Measurements from ENCODE around the gene HEPACAM2.

HEPACAM2 gene

DNA sequence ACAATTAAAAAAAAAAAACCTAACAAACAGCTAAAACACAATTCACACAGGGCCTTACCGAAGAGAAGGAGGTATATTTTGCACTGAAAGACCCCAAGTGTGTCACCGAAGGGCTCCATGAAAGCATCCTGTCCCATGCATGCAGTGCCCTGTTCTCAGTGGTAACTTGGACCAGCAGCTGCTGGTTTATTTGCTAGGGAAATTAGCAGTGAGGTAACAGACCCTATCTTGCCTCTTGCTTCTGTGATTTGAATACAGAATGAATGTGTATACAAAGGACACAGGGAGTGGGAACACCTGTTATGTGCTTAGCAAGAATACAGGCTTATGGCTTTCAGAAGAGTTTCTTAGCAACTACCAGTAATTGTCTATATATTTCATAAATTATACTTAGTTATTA, at the start of gene HEPACAM2:
Gene HEPACAM2, minus strand, starts transcription at position 160 of the 400 bp plus-strand sequence.
- DNase-seq (ENCODE audit: low spot score) = no peak

DNA sequence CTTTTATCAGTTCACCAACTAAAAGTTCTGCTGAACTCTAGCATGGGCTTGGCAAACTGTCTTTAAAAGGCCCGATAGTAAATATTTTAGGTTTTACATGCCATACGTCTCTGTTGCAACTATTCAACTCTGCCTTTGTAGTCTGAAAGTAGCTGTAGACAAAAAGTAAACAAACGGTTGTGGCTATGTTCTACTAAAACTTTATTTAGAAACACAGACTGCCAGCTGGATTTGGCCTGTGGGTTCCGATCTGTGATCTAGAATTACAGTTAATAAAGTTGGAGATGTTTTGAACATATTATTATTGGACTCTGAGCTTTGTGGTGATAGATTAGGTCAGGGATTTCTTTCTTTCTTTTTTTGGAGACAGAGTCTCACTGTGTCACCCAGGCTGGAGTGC, 39.0 kb upstream of the HEPACAM2 start:
- no peak for DNase-seq (ENCODE audit: low spot score)

DNA sequence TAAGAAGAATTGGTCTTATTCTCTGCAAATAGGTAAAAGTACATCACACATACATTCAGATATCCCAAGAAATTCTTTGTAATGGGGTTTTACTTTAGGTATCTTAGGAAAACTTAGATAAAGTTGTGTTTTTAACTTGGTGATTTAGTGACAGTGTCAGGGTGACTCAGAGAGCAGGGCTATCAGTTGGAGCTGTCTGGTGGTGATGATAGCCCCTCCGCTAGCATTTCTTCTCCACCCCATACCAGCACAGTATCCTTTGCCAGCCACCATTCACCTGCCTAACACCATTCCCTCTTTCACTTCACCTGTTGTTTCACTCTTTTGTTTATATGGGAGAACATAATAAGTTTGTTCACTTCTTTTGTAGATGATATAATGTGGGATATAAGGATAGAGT, 36.3 kb upstream of the HEPACAM2 start:
- DNase-seq (ENCODE audit: low spot score) = no peak

DNA sequence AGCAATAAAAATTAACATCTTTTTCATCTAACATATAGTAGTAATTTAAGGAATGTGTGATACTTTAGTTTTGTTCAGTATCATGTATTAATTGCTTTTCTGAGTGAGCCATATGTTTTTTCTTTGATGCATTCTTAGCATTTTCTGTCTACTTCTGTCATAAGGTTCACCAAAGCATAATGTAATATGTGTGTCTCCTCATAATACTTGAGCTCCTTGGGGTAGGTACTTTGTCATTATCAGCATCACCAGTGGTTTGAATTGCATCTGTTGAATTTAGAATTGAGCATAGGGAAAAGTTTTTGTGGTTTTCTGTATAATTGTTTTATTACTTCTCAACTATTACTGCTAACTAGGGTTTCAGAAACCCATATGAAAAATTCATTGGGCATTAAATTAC, 32.4 kb upstream of the HEPACAM2 start:
- DNase-seq (ENCODE audit: low spot score) = no peak

DNA sequence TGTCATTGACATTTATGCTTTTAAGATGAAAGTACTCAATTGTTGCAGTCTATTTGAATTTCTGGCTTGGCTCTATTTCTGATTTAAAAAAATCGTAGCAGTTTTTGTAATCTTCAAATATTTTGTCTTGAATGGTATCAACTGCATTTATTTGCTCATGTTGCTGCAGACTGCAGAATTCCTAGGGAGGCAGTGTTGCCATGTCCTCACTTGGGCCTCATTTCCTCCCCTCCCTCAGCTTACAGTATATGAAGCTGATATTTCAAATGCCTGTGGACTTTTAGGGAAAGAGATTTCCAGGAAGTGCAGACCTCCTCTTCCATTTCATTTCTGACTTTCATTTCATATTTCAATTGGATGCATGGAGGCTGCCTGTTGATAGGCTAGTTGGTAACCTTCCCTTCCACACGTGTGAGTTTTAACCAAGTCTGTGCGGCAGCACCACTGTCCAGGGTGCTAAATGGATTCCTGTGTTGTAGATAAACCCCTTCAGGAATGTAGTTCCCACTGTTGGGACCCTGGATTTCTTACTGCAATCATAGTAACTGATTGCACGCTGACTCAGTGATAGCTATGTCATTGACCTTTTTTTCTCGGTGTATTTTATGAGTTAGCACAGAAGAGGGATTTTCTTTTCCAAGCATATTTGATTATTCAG, 23.4 kb upstream of the HEPACAM2 start:
- DNase-seq (ENCODE audit: low spot score) = peak; percentile 14

DNA sequence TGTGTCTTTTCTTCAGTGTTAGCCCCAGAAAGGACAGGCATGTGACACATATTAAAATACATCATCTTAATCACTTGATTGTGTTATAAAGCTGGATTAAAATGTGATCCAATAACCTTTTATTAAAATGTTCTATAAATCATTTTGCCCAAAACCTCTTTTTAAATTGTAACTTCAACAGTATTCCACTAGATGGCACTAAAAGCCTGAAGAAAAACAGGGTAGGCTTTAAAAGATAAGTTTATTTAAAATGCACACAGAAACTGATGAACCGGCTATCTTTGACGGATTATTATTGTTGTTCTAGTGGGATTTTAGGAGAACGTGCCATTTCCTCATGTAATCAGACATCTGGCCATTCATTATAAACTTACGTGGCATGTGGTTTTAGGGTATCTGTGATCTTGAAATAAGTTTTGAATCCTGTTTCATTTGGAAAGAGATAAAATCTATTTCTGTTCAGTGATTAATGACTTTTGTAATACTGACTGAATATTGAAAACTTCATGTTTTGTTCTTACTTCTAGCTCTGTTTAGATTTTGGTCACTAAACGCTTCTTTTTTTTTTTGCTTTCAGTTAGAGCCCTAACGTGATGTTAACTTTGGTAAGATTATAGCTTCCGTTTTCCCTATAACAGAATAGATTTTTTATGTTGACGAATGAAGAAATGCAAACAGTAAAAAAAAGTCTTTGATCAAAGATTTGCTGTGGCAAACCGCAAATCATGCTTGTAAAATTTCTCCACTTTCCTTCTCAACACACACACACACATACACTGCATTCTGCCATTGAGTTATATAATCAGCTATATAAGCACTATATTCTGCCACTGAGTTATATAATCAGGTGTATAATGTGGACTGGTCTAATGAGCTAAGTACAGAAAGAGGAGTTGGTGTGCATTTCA, 19.5 kb upstream of the HEPACAM2 start:
- DNase-seq (ENCODE audit: low spot score) = no peak

DNA sequence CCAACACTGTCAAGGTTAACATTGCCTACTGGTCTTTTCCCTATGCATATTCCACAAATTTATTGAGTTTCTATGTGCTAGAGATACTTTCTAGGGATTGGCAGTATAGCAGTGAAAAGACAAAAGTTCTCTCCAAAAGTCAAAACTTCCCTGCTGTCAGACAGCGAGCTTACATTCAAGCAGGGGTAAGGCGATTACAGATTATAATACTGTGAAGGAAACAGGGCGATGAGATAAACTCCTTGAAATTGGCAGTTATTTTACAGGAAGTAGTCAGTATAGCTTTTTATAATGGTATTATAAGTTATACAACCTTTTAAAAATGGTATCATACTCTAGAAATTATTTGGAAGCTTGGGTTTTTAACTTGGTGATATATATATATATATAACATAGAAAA, 15.8 kb upstream of the HEPACAM2 start:
- DNase-seq (ENCODE audit: low spot score) = no peak

DNA sequence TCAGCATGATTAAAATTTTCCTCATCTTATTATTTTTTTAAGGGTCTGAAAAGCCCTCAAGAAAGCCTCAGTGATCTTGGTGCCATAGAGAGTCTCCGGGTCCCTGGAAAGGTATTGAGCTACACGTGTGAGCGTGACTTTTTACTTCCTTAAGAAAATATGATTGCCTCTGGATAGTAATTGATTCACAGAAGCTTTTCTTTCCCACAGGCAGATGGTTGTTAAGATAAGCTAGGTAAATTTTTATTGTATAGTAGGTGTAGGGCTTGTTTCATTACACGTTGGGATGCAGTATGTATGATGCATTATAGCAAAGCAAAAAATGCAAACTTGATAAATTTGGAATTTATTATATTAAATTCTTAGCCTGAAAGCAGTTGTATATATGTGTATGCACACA, 13.6 kb upstream of the HEPACAM2 start:
- DNase-seq (ENCODE audit: low spot score) = no peak

DNA sequence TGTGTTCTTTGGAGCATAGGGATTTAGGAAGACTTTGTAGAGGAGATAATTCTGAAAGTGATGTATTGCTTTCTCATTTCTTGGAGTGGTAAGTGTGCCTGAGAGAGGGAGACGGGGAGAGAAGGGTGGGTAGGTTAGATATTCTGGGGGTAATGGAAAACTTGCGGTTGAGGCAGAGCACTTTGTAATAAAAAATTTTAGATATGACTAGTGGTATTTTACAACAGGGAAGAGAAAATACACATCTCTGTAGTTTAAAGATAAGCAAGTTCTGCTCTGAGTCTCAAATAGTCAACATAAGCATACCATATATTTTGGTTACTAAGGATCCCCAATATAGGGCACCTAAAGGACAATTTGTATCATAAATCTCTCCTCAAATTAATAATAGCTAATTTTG, 12.5 kb upstream of the HEPACAM2 start:
- no peak for DNase-seq (ENCODE audit: low spot score)

DNA sequence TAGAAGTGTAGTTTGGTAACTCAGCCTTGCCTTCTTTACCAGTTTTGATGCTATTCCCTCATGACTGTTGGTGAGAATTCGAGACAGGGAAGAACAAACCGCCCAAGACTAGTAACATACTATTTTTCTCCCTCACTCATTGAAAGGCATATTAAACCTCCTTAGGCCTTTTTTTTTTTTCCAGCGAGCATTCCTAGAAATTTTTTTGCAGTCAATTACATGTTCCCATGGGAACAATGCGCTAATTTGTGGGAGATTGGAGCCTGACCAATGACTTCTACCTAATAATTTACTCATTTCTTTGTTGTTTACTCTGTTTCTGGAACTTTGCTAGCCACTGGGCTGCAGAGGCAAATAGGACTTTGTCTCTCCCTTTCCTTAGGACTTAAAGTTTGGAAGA, 11.9 kb upstream of the HEPACAM2 start:
- DNase-seq (ENCODE audit: low spot score) = no peak

DNA sequence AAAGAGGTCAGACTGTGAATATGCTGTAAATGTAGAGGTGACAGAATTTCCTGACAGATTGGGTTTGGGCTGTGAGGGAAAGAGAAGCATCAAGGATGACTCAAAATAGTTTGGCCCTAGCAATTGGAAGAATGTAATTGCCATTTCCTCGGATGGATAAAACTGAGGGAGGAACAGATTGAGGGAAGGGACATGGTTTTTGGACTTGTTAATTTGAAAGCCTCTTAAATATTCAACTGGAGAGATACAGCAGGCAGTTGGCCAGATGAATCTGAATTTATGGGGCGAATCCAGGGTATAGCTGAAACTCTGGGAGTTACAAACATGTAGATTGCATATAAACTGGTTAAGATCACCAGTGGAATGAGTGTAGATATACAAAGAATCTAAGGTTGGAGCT, 9.3 kb upstream of the HEPACAM2 start:
- no peak for DNase-seq (ENCODE audit: low spot score)

DNA sequence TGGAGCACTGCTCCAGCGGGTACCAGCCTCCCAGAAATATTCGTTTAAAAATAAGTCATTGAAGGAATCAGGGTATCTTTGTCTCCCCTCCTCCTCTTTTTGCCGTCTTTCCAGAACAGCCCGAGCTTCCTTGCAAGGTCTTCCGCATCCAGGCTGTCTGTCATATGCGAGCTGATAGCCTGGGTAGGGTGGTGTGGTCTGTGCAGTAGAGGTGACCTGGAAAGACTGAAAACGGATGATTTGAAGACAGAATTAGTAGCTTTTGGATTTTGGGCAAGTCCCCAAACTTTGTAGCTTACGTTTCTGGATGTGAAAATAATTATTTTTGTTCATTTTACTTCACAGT, 6.4 kb upstream of the HEPACAM2 start:
- DNase-seq (ENCODE audit: low spot score) = no peak

DNA sequence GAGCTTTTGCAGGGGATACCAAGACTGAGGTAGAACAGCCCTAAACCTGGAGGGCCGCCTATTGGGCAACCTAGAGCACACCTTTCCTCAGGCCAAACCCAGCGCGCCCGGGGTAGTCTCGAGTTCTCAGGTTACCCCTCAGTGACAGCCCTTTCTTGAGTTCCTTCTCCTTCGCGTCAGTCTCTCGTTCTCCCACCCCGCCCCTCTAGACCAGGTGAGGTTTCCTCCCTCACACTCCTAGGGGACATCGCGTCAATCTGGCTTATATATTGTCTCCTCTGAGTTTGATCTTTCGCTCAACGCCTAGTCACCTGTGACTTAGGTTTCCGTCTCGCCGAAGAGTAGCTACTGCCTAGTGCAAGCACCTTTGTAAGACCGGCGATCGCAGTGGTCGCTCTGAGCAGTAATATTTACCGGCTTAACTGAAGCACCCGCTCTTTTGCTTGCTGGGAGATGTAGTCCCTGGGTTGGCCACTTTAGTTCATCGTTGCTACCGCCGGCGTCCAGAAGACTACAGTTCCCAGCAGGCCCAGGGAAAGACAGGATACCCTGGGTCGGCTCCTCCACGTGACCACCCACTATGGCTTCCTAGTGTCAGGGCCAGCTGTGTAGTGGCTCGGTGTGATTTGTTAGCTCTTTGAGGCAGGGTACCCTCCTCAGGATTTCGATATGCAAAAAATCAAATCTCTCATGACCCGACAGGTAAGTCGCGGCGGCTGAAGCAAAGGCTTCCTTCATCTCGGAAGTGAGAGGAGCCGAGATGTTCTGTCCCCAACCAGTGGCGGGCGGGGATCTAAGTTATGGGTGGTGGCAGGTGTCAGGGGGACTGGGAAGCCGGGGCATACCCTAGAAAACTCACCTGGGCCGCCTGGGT, 5.8 kb upstream of the HEPACAM2 start, which contains the start of gene VPS50:
Gene VPS50, plus strand, starts transcription at position 568 of the 874 bp plus-strand sequence. Its CDS starts 102 bp downstream, at position 670.
- peak; percentile 94 for DNase-seq (ENCODE audit: low spot score)

DNA sequence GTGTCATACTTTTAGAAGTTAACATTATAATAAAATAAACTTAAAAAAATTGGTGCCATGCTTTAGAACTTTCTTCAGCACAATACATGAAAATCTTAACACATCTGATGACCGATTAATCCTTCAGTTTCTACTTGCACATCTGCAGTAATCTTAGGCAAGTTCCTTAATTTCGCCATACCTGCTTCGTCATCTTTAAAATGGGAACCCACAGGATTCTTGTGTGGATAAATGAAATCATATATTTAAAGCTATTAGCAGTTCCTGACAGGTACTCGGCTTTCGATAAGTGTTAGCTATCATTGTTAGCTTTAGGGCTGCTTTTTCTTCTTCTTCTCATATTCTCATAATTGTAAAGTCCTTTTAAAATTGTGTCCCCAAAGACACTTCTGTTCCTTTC, 5.0 kb upstream of the HEPACAM2 start:
- DNase-seq (ENCODE audit: low spot score) = no peak

DNA sequence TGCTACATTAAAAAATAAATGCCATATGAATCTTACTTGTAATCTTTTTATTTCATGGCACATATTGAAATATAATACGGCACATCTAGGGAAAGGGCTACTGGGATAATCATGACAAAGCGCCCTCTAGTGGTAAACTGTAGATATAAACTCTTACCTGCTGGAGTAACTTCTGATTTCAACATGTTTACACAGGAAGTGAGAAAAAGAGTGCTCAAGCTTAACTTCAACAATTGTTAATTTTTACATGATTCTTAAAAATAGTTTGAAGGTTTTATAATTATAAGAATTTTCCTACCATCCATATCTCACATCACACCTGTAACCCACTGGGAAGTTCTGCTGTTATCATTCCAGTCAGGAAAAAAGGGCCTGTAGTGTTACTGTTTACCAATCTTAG, 2.0 kb upstream of the HEPACAM2 start:
- DNase-seq (ENCODE audit: low spot score) = peak; percentile 46

DNA sequence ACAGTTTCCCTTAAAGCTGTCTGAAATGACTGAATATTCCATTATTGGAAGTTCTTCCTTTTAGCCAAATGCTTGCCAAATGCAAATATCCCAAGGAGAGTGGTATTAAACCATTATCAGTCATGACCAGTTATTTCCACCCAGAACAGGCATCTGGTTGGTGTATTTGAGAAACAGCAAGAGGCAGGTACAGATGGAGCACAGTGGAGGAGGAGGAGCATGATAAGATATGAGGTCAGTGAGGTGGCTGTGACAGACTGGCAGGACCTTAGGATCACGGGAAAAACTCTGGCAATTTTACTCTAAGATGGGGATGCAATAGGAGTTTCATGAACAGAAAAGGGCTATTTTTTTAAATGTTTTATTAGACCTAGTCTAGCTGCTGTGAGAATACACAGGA, 6.4 kb downstream of the HEPACAM2 start:
- DNase-seq (ENCODE audit: low spot score) = no peak

DNA sequence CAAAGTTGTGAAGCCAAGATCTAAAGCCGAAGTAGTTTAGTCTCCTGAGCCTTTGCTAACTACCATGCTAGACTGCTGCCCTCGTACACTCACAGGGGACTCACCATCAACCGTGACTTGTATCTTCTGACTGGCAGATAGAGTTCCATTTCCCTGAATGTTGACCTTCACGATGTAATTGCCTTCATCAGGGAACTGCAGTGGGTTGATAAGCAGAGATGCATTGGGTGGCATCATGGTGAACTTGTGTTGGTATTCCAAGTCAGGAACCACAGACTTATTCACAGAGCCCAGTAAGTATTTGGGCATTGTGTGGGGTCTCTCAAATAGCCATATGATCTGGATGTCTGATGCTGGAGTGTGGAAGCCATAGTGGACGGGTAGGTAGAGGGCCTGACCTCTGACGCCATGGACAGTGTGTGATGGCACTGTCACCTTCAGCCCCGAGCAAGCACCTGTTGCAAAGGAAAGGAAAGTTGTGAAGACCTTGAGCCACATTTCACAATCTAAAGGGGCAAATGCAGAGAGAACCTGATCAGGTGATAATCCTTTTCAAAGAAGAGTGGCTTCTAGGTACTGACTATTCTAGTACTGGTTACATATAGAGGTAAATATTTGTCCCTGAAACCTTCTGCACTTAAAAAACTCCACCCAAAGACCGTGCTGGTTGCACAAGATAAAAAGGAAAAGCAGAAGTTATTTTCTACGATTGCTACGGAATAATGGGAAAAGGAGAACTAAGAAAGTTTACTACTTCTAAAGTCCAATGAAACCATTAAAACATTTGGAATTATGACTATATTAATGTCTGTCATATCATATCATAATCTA, 7.1 kb downstream of the HEPACAM2 start:
- DNase-seq (ENCODE audit: low spot score) = no peak

DNA sequence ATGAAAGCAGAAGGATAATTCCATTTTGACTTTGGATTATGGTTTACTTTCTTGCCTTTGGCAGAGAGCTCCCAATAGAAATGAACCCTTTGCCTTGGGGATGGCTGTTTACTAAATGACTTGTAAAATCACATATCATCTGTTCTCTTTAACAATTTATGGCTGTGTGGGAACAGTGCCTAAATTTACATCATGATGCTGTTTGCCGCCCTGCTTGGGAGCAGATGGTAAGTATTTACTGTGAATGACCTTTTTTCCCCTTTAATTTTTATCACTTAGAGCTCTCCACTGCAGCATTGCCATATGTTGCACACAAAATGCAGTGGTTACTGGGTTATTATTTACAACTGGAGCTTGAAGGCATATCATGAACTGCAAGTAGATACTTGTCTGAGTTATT, 13.4 kb downstream of the HEPACAM2 start:
- no peak for DNase-seq (ENCODE audit: low spot score)

DNA sequence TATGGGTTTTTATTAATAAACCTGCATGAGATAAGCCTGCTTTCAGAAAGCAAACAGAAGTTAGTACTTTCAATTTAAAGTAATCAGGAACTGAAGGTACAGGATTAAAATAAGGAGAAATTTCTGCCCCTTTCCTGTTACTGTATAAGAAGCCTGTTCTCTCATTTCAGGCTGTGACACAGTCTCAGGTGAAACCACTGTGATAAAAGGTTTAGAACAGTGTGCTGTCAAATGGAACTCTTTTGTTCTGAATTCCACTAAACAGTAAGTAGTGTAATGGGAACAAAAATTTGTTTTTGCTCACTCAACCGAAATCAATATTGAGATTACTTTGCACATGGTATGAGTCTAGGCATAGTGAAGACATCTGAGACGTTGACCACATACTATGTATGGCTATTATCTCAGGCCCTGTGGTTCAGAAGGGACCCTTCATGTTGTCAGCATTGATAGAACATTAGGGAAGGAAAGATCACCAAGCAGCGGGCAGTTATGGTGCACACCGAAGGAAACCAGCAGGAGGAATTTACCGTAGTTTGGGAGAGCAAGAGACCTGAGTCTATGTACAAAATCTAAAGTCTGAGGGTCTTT, 14.9 kb downstream of the HEPACAM2 start:
- no peak for DNase-seq (ENCODE audit: low spot score)

DNA sequence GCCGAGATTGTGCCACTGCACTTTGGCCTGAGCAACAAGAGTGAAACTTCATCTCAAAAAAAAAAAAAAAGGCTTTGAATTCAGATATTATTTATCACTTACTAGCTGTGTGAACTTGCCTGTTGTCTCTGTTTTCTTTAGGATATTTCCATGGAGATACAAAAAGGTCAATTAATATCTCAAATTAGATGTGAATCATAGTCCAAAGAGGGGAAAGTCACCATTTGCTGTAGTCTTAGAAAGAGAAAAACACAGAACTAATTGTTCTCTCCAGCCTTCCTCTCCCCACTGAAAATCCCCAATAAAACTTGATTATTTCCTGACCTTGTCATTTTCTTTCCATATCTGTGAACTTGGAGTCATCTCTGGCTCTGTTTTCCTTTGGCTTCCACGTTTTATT, 21.2 kb downstream of the HEPACAM2 start:
- no peak for DNase-seq (ENCODE audit: low spot score)

DNA sequence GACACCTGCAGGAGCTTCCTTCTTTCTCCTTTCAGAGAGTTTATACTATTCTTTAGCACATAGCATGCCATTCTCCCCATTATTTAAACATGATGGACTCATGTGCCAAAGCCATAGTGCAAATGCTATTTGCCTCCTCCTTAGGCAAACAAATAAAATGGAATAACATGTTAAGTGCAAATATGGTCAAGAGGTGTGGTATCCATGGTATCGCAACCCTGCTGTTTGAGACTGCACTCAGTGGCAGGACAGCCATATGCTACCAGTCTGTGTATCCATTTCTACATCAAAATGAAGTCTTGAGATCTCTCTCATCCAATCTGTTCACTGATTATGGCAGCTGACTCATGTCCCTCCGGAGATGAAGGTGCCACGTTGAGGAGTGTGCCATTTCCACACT, 22.8 kb downstream of the HEPACAM2 start:
- no peak for DNase-seq (ENCODE audit: low spot score)

Measured in iPS-NIHi11 (cell line).